Lung (tissue), 12 donors: ENCODE results near the gene GRAMD1A. TPM values are rescaled to one million over a fixed set of nuclear protein-coding genes. Genes with fewer than 3 reads are reported as not detected.

ENCODE experiments used
- ATAC-seq: fragments of 200-7000 bp; cut with Tn5 transposase; one replicate; pipeline ENCODE4 v1.9.1; 2020; ENCODE audit warnings: moderate number of reproducible peaks; ENCODE audit not compliant: insufficient read depth, low FRiP score
- DNase-seq, 3 donors: peaks; one replicate each; pipeline ENCODE4 v3.0.0-alpha.2; 2013 to 2017
- H3K27ac ChIP-seq, 2 donors: one replicate each; pipeline ENCODE4 v1.5.1; 2013; ENCODE audit warnings: mild to moderate bottlenecking in 2 of 2, moderate library complexity in 2 of 2, control low read depth in 1 of 2, inconsistent platforms in 1 of 2, low read depth in 1 of 2, low read length in 1 of 2
- H3K27me3 ChIP-seq, 3 donors: one replicate each; pipeline ENCODE4 v1.5.1; 2013; ENCODE audit warnings: low read length in 2 of 3; ENCODE audit not compliant: control insufficient read depth in 3 of 3, insufficient read depth in 3 of 3
- H3K36me3 ChIP-seq, 4 donors: one replicate each; pipeline ENCODE4 v1.5.1; 2013; ENCODE audit warnings: low read length in 4 of 4, mild to moderate bottlenecking in 1 of 4, moderate library complexity in 1 of 4; ENCODE audit not compliant: control insufficient read depth in 4 of 4, insufficient read depth in 4 of 4
- H3K4me1 ChIP-seq, 5 donors: one replicate each; pipeline ENCODE4 v1.5.1; 2013; ENCODE audit warnings: low read length in 5 of 5, mild to moderate bottlenecking in 2 of 5, moderate library complexity in 1 of 5; ENCODE audit not compliant: control insufficient read depth in 5 of 5, insufficient read depth in 5 of 5
- H3K4me3 ChIP-seq: one replicate; pipeline ENCODE4 v1.5.1; 2013; ENCODE audit warnings: mild to moderate bottlenecking, control low read depth, moderate library complexity
- H3K9ac ChIP-seq, 2 donors: one replicate each; pipeline ENCODE4 v1.5.1; 2013; ENCODE audit warnings: low read length in 2 of 2, control low read depth in 1 of 2; ENCODE audit not compliant: insufficient read depth in 1 of 2
- H3K9me3 ChIP-seq, 4 donors: one replicate each; pipeline ENCODE4 v1.5.1; 2013; ENCODE audit warnings: low read length in 3 of 4, mild to moderate bottlenecking in 1 of 4, moderate library complexity in 1 of 4; ENCODE audit not compliant: control insufficient read depth in 4 of 4, insufficient read depth in 3 of 4
- WGBS, 2 donors: extraction: QIAGEN DNeasy Blood & Tissue Kit; methylation state at CpG; one replicate each; pipeline ENCODE4 v1.1.7; 2013; 5-methylcytosine and 5-hydroxymethylcytosine counted together
- polyA plus RNA-seq, 2 donors: library from polyadenylated mRNA; stranded (reverse); fragments of 200-250 nt; gene quantifications; one replicate each; pipeline ENCODE4 v1.2.1, GENCODE V29; 2013
- total RNA-seq, 2 donors: library from RNA; depleted of rRNA in 1 of 2; stranded (reverse); fragments of >200 nt in 1 of 2; gene quantifications; one replicate each; pipeline ENCODE4 v1.2.1, GENCODE V29; 2014 to 2021
- TF ChIP-seq, protein P1 (sequence below): IDR thresholded peaks from 2 replicates; pipeline ENCODE4 v1.5.1; 2012; ENCODE audit warnings: mild to moderate bottlenecking; ENCODE audit errors: control extremely low read depth, extremely low read depth
- donor health status: control.
- donor health status: control.
- donor health status: Bipolar disorder and iron deficiency.
- donor health status: healthy.
- donor health status: DM: yes; HTN: yes; CAD: no.

The GRAMD1A gene
- total and polyA plus RNA-seq, 4 donors: 92.2 to 217 (median 133) TPM

DNA sequence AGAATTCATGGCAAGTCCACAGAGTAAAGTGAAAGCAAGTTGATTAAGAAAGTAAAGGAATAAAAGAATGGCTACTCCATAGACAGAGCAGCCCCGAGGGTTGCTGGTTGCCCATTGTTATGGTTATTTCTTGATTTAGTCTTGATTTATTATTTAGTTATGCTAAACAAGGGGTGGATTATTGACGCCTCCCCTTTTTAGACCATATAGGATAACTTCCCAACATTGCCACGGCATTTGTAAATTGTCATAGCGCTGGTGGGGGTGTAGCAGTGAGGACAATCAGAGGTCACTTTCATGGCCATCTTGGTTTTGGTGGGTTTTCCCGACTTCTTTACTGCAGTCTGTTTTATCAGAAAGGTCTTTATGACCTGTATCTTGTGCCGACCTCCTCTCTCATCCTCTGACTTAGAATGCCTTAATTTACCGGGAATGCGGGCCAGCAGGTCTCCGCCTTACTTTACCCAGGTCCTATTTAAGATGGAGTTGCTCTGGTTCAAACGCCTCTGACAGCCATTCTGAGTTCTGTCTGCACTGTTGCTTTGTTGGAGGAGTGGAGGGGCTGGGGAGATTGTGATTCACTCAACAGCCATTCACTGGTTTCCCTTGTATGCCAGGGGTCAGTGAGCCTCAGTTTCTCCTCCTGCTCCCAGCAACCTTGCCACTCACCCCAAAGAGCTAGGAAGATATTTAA is 69.0 kb downstream of the GRAMD1A start:
- TF ChIP-seq, protein P1, sequence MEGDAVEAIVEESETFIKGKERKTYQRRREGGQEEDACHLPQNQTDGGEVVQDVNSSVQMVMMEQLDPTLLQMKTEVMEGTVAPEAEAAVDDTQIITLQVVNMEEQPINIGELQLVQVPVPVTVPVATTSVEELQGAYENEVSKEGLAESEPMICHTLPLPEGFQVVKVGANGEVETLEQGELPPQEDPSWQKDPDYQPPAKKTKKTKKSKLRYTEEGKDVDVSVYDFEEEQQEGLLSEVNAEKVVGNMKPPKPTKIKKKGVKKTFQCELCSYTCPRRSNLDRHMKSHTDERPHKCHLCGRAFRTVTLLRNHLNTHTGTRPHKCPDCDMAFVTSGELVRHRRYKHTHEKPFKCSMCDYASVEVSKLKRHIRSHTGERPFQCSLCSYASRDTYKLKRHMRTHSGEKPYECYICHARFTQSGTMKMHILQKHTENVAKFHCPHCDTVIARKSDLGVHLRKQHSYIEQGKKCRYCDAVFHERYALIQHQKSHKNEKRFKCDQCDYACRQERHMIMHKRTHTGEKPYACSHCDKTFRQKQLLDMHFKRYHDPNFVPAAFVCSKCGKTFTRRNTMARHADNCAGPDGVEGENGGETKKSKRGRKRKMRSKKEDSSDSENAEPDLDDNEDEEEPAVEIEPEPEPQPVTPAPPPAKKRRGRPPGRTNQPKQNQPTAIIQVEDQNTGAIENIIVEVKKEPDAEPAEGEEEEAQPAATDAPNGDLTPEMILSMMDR: no peak
- Histone ChIP-seq H3K4me3 (no peak overlapping the region), H3K36me3 (no peaks in the 10 kb centered on the region), H3K9me3 (peaks cover 0 to 5% (median 0%) of the 10 kb centered on the region in 4 donors), H3K4me1 (peaks cover 0 to 5% (median 0%) of the 10 kb centered on the region in 5 donors), H3K27me3 (no peaks in the 10 kb centered on the region), H3K9ac (no peak overlapping the region), H3K27ac (no peak overlapping the region)
- ATAC-seq: no peak
- no peak for DNase-seq
- 79 to 89% methylated on average over 10 of the region's 10 CpGs for WGBS, 2 donors

DNA sequence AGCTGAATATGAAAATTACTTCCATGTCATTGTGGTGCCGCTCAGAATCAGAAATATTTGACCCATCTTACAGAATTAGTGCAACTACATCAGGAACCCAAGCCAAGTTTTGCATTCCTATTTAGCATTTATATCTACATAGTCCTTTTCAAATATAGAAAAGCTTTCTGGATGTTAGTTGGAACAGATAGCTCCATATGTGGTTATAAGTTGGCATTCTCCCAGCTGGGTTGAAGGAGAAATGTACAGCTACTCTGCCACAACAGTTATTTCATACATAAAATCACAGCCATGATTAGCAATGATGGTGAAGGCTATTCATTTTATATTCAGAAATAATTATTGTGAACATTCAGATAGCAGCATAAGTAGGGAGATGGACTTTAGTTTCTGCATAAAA is 69.6 kb downstream of the GRAMD1A start:
- DNase-seq: peak in 2 of 3 donors; percentile 51 to 68
- ATAC-seq: no peak
- H3K9me3 ChIP-seq: peaks cover 0 to 5% (median 0%) of the 10 kb centered on the region in 4 donors
- WGBS, 2 donors: 90 to 94% methylated on average over 1 of the region's 1 CpG
- no peaks in the 10 kb centered on the region for H3K36me3 ChIP-seq
- H3K4me1 ChIP-seq: peaks cover 0 to 5% (median 0%) of the 10 kb centered on the region in 5 donors
- H3K27me3 ChIP-seq: no peaks in the 10 kb centered on the region
- H3K9ac ChIP-seq: no peak overlapping the region
- H3K4me3 ChIP-seq: no peak overlapping the region
- H3K27ac ChIP-seq: no peak overlapping the region
- TF ChIP-seq, protein P1: no peak

DNA sequence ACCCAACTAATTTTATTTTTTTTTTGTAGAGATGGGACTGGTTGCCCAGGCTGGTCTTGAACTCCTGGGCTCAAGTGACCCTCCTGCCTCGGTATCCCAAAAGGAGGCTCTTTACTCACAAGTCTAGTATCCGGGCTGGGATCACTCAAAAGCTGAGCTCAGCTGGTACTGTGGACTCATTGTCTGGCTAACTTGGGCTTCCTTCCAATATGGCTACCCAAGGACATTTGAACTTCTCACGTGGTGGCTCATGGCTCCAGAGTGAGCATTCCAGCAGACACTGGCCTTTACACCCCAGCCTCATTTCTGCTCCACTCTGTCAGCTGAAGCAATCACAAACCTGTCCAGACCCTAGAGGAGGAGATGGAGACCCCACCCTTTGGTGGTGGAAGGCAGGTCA is 70.3 kb downstream of the GRAMD1A start:
- peaks cover 0 to 5% (median 0%) of the 10 kb centered on the region in 4 donors for H3K9me3 ChIP-seq
- H3K27me3 ChIP-seq: no peaks in the 10 kb centered on the region
- DNase-seq (no peak), ATAC-seq (no peak)
- H3K9ac ChIP-seq: no peak overlapping the region
- 90 to 95% methylated on average over 3 of the region's 3 CpGs for WGBS, 2 donors
- H3K36me3 ChIP-seq: no peaks in the 10 kb centered on the region
- H3K4me3 ChIP-seq: no peak overlapping the region
- TF ChIP-seq, protein P1: no peak
- H3K4me1 ChIP-seq: peaks cover 0 to 5% (median 0%) of the 10 kb centered on the region in 5 donors
- no peak overlapping the region for H3K27ac ChIP-seq
